ENCODE data around the gene GOLGA3.

GOLGA3 gene

DNA sequence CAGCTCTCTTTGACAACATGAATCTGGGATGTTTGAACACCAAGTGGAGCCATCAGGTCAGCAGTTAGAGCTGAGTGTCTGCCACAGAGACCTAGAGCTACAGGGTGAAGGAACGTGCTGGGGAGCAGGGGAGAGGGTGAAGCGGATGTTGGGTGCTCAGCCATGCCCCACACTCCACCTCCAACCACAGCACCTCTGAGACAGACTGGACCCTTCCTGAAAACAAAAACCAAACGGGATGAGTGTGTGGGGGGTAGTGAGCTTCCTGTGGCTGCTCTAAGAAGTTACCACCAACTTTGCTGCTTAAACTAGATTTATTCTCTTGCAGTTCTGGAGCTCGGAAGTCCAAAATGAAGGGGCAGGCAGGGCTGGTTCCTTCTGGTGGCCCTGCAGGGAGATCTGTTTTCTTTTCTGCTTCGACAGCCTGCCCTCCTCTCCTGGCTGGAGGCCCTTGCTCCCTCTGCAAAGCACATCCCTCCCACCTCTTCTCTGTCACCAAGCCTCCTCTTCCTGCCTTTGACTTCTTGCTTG, 5.6 kb upstream of the GOLGA3 start:
- H3K27me3 Mint-ChIP-seq (ENCODE audit: low read depth), result peaks cover 3% of the 10 kb centered on the region

DNA sequence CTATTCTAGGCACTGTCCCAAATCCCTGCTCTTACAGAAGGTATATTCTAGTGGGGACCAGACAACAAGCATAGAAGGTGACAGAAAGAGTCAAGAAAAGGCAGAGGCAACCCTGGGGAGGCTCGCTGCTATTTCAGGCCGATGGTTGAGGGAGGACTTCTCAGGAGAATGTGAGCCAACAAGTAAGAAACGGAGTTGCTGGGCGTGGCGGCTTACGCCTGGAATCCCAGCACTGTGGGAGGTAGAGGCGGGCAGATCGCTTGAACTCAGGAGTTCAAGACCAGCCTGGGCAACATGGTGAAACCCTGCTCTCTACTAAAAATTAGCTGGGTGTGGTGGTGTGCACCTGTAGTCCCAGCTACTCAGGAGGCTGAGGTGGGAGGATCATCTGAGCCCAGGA, 4.7 kb upstream of the GOLGA3 start:
- no peak overlapping the region for H3K4me3 Mint-ChIP-seq
- no peaks in the 10 kb centered on the region for H3K36me3 Mint-ChIP-seq (ENCODE audit: low read depth)
- peak overlapping the region; percentile 20 to 49 (median 26) for H3K27ac Mint-ChIP-seq
- TF ChIP-seq, protein P1, sequence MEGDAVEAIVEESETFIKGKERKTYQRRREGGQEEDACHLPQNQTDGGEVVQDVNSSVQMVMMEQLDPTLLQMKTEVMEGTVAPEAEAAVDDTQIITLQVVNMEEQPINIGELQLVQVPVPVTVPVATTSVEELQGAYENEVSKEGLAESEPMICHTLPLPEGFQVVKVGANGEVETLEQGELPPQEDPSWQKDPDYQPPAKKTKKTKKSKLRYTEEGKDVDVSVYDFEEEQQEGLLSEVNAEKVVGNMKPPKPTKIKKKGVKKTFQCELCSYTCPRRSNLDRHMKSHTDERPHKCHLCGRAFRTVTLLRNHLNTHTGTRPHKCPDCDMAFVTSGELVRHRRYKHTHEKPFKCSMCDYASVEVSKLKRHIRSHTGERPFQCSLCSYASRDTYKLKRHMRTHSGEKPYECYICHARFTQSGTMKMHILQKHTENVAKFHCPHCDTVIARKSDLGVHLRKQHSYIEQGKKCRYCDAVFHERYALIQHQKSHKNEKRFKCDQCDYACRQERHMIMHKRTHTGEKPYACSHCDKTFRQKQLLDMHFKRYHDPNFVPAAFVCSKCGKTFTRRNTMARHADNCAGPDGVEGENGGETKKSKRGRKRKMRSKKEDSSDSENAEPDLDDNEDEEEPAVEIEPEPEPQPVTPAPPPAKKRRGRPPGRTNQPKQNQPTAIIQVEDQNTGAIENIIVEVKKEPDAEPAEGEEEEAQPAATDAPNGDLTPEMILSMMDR (IDR thresholded peaks at IDR 0.05; ENCODE audit: unreplicated experiment in 3 of 3), result no peak
- H3K9me3 Mint-ChIP-seq, result no peaks in the 10 kb centered on the region
- H3K4me1 Mint-ChIP-seq, result peaks cover 21% of the 10 kb centered on the region
- peaks cover 3% of the 10 kb centered on the region for H3K27me3 Mint-ChIP-seq (ENCODE audit: low read depth)

More for the DNA sequence above, 5.6 kb upstream of the GOLGA3 start:
- no peaks in the 10 kb centered on the region for H3K9me3 Mint-ChIP-seq
- peaks cover 27% of the 10 kb centered on the region for H3K4me1 Mint-ChIP-seq
- TF ChIP-seq, protein P1 (IDR thresholded peaks at IDR 0.05; ENCODE audit: unreplicated experiment in 3 of 3), result no peak
- no peak overlapping the region for H3K4me3 Mint-ChIP-seq
- peak overlapping the region in 2 of 3 experiments; percentile 44 to 49 for H3K27ac Mint-ChIP-seq
- no peaks in the 10 kb centered on the region for H3K36me3 Mint-ChIP-seq (ENCODE audit: low read depth)

DNA sequence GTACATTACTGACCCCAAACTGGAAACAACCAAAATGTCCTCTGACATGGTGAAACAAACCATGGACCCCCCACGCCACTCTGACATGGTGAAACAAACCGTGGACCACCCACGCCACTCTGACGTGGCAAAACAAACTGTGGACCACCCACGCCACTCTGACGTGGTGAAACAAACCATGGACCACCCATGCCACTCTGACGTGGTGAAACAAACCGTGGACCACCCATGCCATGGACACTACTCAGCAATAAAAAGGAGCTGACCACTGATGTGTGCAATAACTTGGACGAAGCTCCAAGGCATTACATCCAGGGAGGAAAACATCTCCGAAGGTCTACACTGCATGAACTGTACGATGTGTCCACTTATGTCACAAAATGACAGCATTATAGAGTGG, 3.1 kb upstream of the GOLGA3 start:
- Mint-ChIP-seq H3K9me3 (no peaks in the 10 kb centered on the region), H3K27me3 (ENCODE audit: low read depth) (peaks cover 3% of the 10 kb centered on the region), H3K4me1 (peaks cover 30% of the 10 kb centered on the region), H3K36me3 (ENCODE audit: low read depth) (peaks cover 11% of the 10 kb centered on the region), H3K4me3 (peak overlapping the region in 2 of 3 experiments; percentile 33 to 52), H3K27ac (peak overlapping the region in 1 of 3 experiments; percentile 6)
- TF ChIP-seq, protein P1 (IDR thresholded peaks at IDR 0.05; ENCODE audit: unreplicated experiment in 3 of 3), result no peak

DNA sequence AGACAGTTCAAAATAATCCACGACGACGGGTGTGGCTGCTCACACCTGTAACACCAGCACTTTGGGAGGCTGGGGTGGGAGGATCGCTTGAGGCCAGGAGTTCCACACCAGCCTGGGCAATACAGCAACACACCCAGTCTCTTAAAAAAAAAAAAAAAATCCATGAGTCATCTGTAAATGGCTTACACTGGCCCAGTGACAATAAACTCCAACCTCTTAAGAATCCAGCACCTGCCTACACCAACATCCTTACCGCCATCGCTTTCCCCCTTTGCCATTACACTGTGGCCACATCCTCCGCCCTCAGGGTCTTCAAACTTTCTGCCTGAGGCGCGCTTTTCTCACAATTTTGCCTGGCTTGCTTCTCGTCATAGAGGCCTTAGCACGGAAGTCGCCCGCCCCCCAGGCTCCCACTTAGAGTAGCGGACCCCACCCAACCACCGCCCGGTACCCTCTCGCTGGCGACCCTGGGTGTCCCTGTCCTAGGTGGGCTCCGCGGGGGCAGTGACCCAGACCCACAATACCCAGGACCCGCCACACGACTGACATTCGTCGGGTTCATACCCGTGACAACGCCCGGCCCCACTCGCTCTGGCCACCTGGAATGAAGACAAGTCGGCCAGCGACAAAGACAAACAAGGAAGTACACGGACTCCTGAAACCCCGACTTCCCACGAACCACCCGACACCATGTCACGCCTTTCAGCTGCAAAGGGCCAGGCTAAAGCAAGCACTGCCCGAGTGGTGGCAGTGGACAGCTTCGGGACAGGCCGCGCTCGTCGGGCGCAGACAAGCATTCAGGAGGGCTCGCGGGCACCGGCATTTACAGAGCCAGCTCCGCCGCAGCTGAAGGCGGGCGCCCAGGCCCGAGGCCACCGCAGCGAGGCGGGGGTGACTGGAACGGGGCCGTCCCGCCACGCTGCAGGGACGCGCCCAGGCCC, 636 bp downstream of the GOLGA3 start:
- H3K27me3 Mint-ChIP-seq (ENCODE audit: low read depth), result peaks cover 3% of the 10 kb centered on the region
- no peaks in the 10 kb centered on the region for H3K9me3 Mint-ChIP-seq
- peak overlapping the region; percentile 90 to 100 (median 92) for H3K27ac Mint-ChIP-seq
- peak overlapping the region; percentile 92 to 95 (median 94) for H3K4me3 Mint-ChIP-seq
- TF ChIP-seq, protein P1 (IDR thresholded peaks at IDR 0.05; ENCODE audit: unreplicated experiment in 3 of 3), result no peak
- H3K4me1 Mint-ChIP-seq, result peaks cover 30% of the 10 kb centered on the region
- H3K36me3 Mint-ChIP-seq (ENCODE audit: low read depth), result peaks cover 36% of the 10 kb centered on the region

DNA sequence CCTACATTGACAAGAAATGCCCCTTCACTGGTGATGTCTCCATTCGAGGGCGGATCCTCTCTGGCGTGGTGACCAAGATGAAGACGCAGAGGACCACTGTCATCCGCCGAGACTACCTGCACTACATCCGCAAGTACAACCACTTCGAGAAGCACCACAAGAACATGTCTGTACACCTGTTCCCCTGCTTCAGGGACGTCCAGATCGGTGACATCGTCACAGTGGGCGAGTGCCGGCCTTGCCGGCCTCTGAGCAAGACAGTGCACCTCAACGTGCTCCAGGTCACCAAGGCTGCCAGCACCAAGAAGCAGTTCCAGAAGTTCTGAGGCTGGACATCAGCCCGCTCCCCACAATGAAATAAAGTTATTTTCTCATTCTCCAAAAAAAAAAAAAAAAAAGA, 2.8 kb downstream of the GOLGA3 start:
- H3K9me3 Mint-ChIP-seq, result no peaks in the 10 kb centered on the region
- H3K36me3 Mint-ChIP-seq (ENCODE audit: low read depth), result peaks cover 43% of the 10 kb centered on the region
- peak overlapping the region in 2 of 3 experiments; percentile 12 to 52 for H3K27ac Mint-ChIP-seq
- peak overlapping the region; percentile 92 to 95 (median 94) for H3K4me3 Mint-ChIP-seq
- peaks cover 3% of the 10 kb centered on the region for H3K27me3 Mint-ChIP-seq (ENCODE audit: low read depth)
- peaks cover 30% of the 10 kb centered on the region for H3K4me1 Mint-ChIP-seq
- TF ChIP-seq, protein P1 (IDR thresholded peaks at IDR 0.05; ENCODE audit: unreplicated experiment in 3 of 3), result no peak
